Measurements from ENCODE around the gene CCDC187. TPM values are rescaled to one million over a fixed set of nuclear protein-coding genes. Genes with fewer than 3 reads are reported as not detected.

CCDC187 gene
- total RNA-seq, 2 experiments from 2014 or later: not detected

DNA sequence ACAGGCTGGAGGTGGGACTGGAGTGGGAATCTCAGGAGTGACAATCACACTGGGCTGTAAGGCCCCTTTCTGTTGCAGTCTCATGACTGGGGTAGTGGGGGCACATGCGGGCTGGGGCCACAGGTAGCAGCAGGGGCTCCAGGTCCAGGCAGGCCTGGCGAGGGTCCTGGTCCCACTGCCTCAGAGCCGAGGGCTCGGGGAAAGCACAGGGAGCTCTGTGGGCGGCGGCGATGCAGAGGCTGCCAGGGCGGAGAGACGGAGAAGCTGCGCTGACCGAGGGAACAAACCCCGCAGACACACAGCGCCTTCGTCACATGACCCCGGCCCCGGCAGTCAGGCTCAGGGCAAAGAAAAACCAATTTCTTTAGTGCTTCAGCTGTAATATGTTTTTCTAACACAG lies 93.6 kb downstream of the CCDC187 start:
- no peaks in the 10 kb centered on the region for H3K27me3 Mint-ChIP-seq
- H3K27ac Mint-ChIP-seq: no peak overlapping the region
- H3K36me3 Mint-ChIP-seq: peaks cover 24% of the 10 kb centered on the region
- H3K4me1 Mint-ChIP-seq: no peaks in the 10 kb centered on the region
- no peak overlapping the region for H3K4me3 Mint-ChIP-seq
- no peaks in the 10 kb centered on the region for H3K9me3 Mint-ChIP-seq (ENCODE audit: low read depth)
- CTCF ChIA-PET: no interaction called here
- DNase-seq (no peak), ATAC-seq (no peak)

DNA sequence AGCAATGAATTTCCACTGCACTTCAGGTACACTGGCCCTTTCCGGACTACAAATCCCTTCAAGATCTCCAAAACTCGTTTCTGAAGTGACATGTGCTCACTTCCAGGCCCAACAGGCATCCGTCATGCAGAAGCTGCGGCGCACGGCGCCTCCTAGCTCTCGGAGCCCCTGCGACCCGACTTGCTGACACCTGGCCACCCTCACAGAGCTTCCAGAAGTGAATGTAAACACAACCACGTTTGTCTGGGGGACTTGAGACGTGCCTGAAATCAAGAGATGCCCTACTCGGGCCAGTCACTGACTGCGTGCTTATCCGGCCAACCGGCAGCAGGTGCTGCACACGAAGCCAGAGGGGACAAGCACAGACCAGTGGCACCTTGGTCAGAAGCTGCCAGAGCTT lies 94.1 kb downstream of the CCDC187 start:
- Mint-ChIP-seq H3K36me3 (peaks cover 21% of the 10 kb centered on the region), H3K4me1 (no peaks in the 10 kb centered on the region), H3K9me3 (ENCODE audit: low read depth) (no peaks in the 10 kb centered on the region), H3K4me3 (no peak overlapping the region), H3K27ac (no peak overlapping the region), H3K27me3 (no peaks in the 10 kb centered on the region)
- CTCF ChIA-PET: no interaction called here
- ATAC-seq (no peak), DNase-seq (no peak)

DNA sequence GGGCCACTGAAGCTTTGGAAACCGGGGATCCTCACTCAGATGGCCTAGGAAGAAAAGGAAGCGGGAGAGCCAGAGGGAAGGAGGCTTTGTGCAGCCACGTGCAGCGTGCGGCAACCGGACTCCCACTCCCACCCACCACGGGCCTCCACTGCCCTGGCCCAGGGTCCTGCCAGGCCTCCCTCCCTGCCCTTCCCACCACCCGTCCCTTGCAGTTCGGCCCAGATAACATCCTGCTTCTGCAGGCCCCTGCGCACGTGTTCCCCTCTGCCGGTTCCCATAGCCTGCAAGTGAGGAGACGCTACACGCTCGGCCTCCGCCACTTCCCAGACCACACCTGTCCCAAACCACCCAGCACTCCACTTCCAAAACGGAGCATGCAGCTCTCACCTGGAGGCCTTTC lies 94.7 kb downstream of the CCDC187 start:
- Mint-ChIP-seq H3K27ac (no peak overlapping the region), H3K4me1 (no peaks in the 10 kb centered on the region), H3K36me3 (peaks cover 15% of the 10 kb centered on the region), H3K27me3 (peaks cover 3% of the 10 kb centered on the region), H3K9me3 (ENCODE audit: low read depth) (no peaks in the 10 kb centered on the region), H3K4me3 (no peak overlapping the region)
- no peak for DNase-seq
- ATAC-seq: no peak
- CTCF ChIA-PET: no interaction called here

DNA sequence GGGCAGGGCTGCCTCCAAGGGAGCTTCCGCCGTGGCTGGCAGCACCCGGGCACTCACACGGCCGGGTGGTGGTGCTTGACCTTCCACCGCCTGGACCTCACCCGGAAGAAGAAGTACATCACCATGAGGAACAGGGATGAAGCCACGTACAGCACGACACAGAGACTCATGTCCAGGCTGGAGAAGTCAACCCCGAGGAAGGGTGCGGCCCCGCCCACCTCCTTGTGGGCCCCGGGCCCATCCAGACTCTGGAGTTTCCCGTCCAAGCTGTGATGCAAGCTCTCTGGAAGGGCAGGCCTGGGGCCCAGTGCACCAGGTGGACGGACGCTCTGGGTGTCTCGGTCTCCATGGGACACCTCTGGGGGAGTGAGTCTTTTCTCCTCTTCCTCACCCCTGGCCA lies 95.2 kb downstream of the CCDC187 start:
- H3K27ac Mint-ChIP-seq: no peak overlapping the region
- DNase-seq: no peak
- CTCF ChIA-PET: no interaction called here
- H3K4me3 Mint-ChIP-seq: no peak overlapping the region
- H3K27me3 Mint-ChIP-seq: peaks cover 9% of the 10 kb centered on the region
- no peak for ATAC-seq
- no peaks in the 10 kb centered on the region for H3K4me1 Mint-ChIP-seq
- H3K9me3 Mint-ChIP-seq (ENCODE audit: low read depth): no peaks in the 10 kb centered on the region
- H3K36me3 Mint-ChIP-seq: peaks cover 9% of the 10 kb centered on the region

DNA sequence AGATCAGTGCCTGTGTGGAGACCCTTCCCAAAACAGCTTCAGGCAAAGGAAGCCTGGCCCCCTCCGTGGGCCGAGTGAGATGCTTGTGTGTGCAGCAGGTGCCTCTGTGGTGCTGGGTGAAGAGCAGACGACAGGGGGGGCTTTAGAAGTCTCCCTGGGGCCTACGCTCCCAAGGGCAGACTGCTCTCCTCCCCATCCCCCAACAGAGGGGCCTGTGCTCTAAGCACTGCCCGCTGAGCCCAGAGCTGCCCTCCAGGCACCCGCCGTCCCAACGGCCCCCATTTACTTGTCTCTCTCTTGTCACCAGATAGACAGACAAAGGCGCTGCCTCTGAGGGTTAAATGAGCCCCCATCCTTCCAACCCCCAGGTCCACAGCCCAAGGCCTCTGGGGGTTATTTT lies 96.3 kb downstream of the CCDC187 start:
- DNase-seq: no peak
- Mint-ChIP-seq H3K4me3 (no peak overlapping the region), H3K27me3 (peaks cover 15% of the 10 kb centered on the region), H3K36me3 (no peaks in the 10 kb centered on the region), H3K27ac (no peak overlapping the region), H3K9me3 (ENCODE audit: low read depth) (no peaks in the 10 kb centered on the region), H3K4me1 (no peaks in the 10 kb centered on the region)
- CTCF ChIA-PET: no interaction called here
- ATAC-seq: no peak

DNA sequence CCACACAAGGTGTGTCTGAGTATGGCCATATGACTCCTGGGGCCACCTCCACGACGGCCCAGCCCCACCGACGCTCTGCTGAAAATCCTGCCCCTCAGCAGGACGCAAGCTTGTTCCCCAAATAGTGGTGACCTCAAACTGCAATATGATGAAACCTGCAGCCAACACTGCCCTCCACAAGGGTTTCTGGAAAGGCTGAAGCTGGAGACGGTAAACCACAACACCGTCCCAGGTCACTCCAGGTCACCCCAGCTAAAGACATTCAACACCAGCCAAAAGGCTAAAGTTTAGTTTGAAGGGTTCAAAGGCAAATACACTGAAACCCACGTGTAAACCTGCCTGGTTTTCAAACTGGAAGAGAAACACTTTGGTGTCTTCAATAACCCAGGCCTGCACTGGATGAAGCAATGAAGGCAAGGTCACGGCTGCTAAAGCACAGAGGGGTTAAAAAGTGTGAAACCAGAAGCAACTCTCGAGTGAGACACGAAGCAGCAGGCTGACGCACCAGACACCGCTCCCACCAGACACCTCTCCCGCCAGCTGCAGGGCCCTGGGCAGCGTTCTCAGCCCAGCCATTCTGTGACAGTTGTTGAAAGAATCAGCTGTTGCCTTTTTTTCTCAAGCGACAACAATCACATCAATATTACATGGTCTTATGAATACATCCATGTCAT lies 97.2 kb downstream of the CCDC187 start:
- H3K4me1 Mint-ChIP-seq: no peaks in the 10 kb centered on the region
- H3K27me3 Mint-ChIP-seq: peaks cover 21% of the 10 kb centered on the region
- H3K36me3 Mint-ChIP-seq: no peaks in the 10 kb centered on the region
- H3K4me3 Mint-ChIP-seq: no peak overlapping the region
- H3K27ac Mint-ChIP-seq: no peak overlapping the region
- no peak for DNase-seq
- no peak for ATAC-seq
- H3K9me3 Mint-ChIP-seq (ENCODE audit: low read depth): no peaks in the 10 kb centered on the region
- CTCF ChIA-PET: no interaction called here

DNA sequence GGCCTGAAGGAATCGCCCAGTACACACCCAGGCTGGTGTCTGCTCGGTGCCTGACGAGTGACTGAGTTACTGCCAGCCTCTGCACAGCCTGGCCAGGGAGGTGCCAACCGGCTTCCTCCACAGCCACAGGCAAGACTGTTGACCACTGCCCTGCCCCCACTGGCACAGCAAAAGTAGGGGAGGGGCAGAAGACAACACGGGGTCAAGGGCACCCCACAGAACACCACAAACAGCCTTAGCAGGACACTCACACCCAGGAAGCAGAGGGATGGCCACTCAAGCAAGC lies 98.2 kb downstream of the CCDC187 start:
- no peak for DNase-seq
- H3K4me3 Mint-ChIP-seq: no peak overlapping the region
- H3K9me3 Mint-ChIP-seq (ENCODE audit: low read depth): no peaks in the 10 kb centered on the region
- H3K4me1 Mint-ChIP-seq: no peaks in the 10 kb centered on the region
- no peak for ATAC-seq
- H3K27me3 Mint-ChIP-seq: peaks cover 29% of the 10 kb centered on the region
- CTCF ChIA-PET: no interaction called here
- no peaks in the 10 kb centered on the region for H3K36me3 Mint-ChIP-seq
- no peak overlapping the region for H3K27ac Mint-ChIP-seq

DNA sequence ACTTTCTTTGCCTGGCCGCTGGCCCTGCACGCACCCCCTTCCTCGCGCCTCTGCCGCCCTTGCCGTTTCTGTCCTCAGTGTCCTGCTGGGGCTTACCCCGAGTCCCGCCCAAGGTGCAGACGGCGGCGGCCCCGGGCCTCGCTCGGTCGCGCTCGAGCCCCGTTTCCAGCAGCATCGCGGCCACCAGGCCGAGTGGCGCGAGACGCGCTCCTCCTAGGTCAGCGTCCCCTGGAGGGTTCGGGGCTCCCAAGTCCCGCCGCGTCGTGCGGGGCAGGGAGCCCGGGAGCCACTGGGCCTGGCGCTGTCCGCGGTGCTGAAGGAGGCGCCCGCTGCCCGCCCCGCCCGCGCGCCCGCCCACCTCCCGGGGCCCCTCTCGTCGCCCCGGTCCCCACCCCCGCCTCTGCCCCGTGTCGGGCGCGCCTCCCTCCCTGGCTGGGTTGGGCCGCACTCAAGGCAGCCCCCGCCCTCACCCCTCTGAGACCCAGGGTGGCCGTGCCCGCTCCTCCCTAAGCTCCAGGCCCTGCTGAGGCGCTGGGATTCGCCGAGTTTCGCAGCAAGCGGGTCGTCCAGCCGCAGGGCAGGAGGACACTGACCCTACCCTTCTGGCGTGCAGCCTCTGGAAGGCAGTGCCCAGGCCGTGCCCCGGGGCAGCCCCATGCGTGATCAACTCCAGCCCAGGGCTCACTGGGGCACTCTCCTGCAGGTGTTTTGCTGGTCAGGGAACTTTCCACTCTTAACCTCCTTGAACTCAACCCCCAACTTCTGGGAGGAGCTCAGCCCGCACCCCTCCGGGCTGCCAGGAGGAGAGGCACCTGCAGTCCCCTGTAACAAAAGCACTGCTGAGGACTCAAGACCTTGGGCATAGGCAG lies 98.8 kb downstream of the CCDC187 start, which contains the start of gene LHX3:
Gene LHX3, minus strand, starts transcription at position 291 of the 869 bp plus-strand sequence. Its CDS starts 116 bp downstream, at position 175.
- Mint-ChIP-seq H3K27me3 (peaks cover 35% of the 10 kb centered on the region), H3K27ac (no peak within 1 kb of the TSS), H3K9me3 (ENCODE audit: low read depth) (no peaks in the 10 kb centered on the region), H3K36me3 (no peaks in the 10 kb centered on the region), H3K4me3 (no peak within 1 kb of the TSS), H3K4me1 (no peaks in the 10 kb centered on the region)
- DNase-seq: no peak
- peak; percentile 40 for ATAC-seq
- CTCF ChIA-PET: no interaction called here

DNA sequence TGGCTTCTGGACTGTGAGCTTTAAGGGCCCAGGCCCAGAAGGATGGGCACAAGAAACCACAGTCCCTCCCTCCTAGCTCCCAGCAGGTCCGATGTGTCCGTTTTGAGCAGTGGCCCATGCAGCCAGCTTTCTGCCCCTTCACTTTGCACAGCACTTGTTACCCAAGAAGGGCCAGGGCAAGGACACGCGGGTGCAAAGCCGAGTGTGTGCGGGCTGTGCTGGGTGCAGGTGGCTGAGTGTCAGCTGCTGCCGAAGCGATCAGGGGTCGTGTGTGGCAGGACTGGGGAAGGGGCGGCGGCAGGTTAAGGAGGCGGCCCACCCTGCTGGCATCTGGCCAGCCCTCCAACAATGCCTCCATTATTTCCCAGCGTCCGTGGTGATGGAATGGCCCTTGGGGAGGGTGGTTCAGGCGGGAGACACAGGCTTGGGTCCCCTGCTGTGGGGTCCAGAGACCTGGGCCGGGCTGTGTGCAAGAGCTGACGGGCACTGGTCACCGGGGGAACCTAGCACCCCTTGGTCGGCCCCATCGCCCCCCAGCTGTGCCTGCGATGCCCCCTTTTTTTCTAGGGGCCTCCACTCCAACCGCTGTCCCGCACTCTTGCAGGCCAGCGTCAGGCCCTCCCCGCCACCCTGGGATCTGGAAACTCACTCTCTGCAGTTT lies 99.6 kb downstream of the CCDC187 start:
- no peaks in the 10 kb centered on the region for H3K36me3 Mint-ChIP-seq
- no peaks in the 10 kb centered on the region for H3K4me1 Mint-ChIP-seq
- H3K27ac Mint-ChIP-seq: no peak overlapping the region
- DNase-seq: no peak
- no peaks in the 10 kb centered on the region for H3K9me3 Mint-ChIP-seq (ENCODE audit: low read depth)
- peak; percentile 14 for ATAC-seq
- CTCF ChIA-PET: no interaction called here
- H3K4me3 Mint-ChIP-seq: no peak overlapping the region
- peaks cover 40% of the 10 kb centered on the region for H3K27me3 Mint-ChIP-seq

DNA sequence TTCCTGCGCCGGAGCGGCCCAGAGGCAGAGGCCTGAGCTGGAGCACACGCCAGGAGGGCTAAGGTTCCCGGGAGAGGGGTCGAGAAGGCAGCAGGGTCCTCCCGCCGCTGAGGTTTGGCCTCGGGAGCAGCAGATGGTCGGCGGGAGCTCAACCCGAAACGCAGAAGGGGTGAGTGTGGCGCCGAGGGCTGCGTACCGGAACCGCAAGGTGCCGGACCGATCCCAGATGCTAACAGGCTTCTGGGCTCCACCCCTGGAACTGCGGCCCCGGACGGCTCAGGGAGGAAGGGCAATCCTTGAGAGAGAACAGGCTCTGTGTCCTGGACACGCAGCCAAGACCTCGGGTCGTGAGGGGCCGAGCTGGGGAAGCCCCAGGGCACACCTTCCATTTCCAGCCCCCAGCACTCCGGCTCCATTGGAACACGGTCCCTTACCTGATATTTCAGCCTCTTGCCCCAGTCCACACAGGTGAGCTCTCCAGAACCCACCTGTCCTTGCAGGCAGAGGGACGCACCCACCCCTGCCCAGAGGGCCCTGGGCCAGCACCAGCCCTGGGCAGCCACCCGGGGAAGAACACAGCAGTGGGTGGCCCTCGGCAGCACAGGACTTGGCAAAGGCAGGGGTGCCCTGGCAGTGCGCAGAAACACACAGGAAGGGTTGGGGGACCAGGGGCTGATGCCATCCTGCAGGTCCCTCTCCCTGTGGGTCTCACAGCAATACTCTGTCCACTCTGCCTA lies 100.3 kb downstream of the CCDC187 start:
- Mint-ChIP-seq H3K9me3 (ENCODE audit: low read depth) (no peaks in the 10 kb centered on the region), H3K4me1 (no peaks in the 10 kb centered on the region), H3K27me3 (peaks cover 42% of the 10 kb centered on the region), H3K27ac (no peak overlapping the region), H3K4me3 (no peak overlapping the region), H3K36me3 (no peaks in the 10 kb centered on the region)
- DNase-seq (no peak), ATAC-seq (no peak)
- CTCF ChIA-PET: no interaction called here

DNA sequence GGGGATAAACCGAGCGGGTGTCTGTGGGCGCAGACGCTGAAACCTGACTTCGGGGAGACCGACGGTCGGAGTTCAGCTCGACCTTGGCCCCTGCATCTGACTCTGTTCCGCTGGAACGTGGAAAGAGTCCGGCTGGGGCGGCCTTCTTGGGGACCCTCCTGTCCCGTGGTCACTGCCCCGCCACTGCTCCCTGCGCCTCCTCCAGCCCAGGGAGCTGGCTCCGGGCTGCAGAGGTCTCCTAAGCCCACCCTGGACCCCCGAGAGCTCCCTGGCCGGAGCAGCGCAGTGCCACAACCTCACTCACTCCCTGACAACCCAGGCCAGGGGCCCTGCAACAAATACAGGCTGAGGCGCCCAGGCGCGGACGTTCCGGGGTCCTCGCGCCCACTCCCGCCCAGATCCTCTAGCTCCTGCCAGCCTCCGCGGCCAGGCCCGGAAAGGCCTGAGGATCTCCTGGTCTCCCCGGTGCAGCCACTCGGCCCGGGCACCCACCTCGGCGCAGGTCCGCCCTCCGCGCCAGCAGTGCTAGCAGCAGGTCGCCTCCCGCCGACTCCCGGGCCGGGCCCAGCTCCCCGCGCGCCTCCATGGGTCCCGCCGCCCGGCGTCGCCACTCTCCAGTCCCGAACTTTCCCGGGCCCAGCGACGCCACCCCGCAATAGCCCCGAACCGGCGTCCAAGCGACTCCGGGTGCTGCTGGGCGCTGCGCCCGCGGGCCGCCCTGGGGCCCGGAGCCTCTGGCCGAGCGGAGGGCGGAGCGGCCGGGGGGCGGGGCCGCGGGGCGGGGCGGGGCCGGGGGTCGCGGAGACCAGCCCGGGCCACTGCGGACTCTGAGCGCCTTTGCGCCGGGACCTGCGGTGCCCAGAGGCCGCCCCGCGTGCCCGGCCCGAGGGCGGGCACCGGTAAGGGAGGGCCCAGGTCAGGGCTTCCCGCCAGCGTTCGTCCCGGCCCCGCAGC lies 101.2 kb downstream of the CCDC187 start:
- no peaks in the 10 kb centered on the region for H3K9me3 Mint-ChIP-seq (ENCODE audit: low read depth)
- no peaks in the 10 kb centered on the region for H3K36me3 Mint-ChIP-seq
- peaks cover 50% of the 10 kb centered on the region for H3K27me3 Mint-ChIP-seq
- DNase-seq: no peak
- H3K27ac Mint-ChIP-seq: no peak overlapping the region
- H3K4me1 Mint-ChIP-seq: no peaks in the 10 kb centered on the region
- CTCF ChIA-PET: no interaction called here
- ATAC-seq: no peak
- no peak overlapping the region for H3K4me3 Mint-ChIP-seq

DNA sequence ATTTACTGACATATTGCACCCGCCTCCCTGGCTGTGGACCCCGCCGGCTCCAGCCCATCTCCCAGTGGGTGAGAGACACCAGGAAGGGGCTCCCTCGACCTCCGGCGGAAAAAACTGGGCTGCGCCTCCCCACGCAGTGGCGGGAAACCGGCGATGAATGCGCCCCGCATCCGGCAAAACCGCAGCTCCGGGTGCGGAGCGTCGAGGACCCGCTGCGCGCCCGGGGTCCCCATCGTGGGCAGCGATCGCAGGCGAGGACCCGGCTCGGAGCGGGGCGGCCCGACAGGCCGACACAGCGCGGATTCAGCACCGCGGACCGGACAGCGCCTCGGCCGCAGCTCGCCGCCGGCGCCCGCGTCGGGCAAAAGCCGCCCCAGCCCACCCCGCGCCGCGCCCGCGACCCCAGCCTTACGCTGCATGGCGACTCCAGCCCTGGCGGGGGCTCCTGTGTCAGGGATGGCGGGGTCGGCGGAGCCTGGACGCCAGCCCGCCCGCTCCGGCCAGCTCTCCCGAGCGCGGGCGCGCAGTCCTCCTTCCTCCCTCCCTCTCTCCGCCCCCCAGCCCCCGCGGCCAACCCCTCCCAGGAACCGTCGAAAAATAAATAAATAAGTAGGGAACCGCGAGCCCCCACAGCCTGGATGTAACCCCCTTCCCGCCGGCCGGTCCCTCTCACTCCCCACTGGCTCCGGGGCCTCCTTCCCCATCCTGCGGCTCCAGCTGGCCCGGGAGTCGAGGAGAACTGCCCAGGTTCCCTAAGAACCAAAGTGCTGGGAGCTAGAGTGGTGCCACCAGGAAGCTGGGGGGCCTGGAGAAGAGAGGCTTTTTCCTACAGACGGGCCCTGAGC lies 102.1 kb downstream of the CCDC187 start:
- H3K27ac Mint-ChIP-seq: no peak overlapping the region
- no peaks in the 10 kb centered on the region for H3K9me3 Mint-ChIP-seq (ENCODE audit: low read depth)
- no peak for DNase-seq
- no peak for ATAC-seq
- CTCF ChIA-PET: no interaction called here
- H3K4me3 Mint-ChIP-seq: no peak overlapping the region
- no peaks in the 10 kb centered on the region for H3K4me1 Mint-ChIP-seq
- H3K27me3 Mint-ChIP-seq: peaks cover 54% of the 10 kb centered on the region
- H3K36me3 Mint-ChIP-seq: no peaks in the 10 kb centered on the region

All from activated CD8-positive, alpha-beta memory T cell treated with anti-CD3 and anti-CD28 coated beads, Interleukin-2, amount 10 ng/mL, durations not matched to agents 7 days and 5 days (primary cell).